Measurements from ENCODE around the gene PEX5.
"Not testable (repeated sequence)": the region's sequence is repeated elsewhere in the genome, so short reads cannot be mapped to it uniquely, and the experiment has no call there.

The PEX5 gene

DNA sequence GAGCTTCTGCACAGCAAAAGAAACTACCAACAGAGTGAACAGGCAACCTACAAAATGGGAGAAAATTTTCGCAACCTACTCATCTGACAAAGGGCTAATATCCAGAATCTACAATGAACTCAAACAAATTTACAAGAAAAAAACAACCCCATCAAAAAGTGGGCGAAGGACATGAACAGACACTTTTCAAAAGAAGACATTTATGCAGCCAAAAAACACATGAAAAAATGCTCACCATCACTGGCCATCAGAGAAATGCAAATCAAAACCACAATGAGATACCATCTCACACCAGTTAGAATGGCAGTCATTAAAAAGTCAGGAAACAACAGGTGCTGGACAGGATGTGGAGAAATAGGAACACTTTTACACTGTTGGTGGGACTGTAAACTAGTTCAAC lies 24.3 kb downstream of the PEX5 start:
- not testable (repeated sequence) for DNase-seq (ENCODE audit: low read depth, low spot score)

DNA sequence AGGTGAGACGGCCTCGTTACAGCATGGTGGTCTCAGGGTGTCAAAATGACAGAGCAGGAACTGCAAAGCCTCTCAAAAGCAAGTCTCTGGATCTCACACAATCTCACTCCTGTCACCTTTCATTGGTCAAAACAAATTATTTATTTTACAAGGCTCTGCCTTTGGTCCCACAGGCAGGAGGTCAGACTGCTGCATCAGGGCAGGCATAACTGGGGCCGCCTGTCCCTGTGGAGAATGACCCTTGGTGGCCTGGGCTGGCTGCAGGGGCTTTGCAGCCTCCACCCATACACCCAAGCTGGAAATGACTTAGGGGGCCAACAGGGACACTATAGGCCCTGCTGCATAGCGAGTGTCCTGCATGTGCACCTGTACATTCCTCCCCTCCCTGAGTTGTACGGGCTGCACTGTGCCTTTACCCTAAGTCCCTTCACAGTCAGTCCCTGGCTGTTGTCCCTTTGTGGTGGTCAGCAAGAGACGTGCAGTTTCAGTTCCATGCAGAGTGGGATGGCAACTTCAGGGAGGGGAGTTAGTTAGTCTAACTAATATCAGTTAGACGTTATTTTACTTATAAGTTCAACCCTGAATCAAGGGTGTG lies 28.1 kb downstream of the PEX5 start:
- no peak for DNase-seq (ENCODE audit: low read depth, low spot score)

DNA sequence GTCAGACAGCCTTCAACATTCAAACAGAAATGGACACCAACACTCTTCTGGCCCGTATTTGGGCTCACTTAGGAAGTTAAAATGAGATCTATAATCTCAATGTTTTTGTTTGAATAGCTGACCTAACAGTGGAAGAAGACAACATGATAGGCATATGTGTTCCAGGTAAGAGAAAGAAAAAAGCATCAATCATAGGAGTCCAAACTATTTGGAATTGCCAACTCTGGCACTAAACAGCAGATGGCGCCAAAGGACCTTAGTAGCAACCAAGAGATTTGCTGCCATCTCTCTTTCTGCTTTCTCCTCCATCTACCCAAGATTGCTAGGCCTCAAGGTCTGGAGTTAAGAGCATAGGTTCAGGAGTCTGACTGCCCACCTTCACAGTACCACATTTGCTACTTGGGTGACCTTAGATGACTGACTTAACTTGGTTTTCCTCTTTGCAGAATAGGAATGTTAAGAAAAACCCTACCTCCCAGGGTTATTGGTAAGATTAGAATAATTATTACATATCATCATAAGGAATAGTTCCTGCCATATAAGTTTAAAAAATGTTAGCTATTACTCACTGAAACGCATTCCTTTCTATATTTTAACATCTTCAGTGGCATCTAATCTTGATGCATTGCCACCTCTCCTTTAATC lies 30.2 kb downstream of the PEX5 start:
- peak; percentile 80 for DNase-seq (ENCODE audit: low read depth, low spot score)

GRCh38 chr12:7221486-7221885 lies 32.0 kb downstream of the PEX5 start:
- DNase-seq (ENCODE audit: low read depth, low spot score): no peak

DNA sequence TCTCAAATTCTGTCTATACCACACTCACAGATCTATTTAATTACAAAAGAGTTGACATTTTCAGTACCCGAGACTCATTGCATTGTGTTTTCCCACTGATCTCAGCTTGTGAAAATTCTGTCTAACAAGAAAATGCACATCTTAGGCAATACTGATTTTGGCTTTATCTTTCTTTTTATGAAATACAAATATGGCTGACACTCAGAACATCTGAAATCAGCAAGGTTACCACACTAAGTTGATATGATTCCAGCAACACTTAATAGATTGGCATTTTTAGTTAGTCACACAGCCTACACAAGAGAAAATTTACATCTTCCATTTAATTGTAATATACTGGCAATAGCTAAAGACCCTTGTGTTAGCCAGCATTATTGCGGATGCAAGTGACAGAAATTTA lies 40.3 kb downstream of the PEX5 start:
- DNase-seq (ENCODE audit: low read depth, low spot score): no peak

- no peak for DNase-seq (ENCODE audit: low read depth, low spot score)
Measured at GRCh38 chr12:7241404-7242005, 52.0 kb downstream of the PEX5 start.

GRCh38 chr12:7242176-7243101 lies 53.0 kb downstream of the PEX5 start:
- no peak for DNase-seq (ENCODE audit: low read depth, low spot score)

- not testable (repeated sequence) for DNase-seq (ENCODE audit: low read depth, low spot score)
Measured at GRCh38 chr12:7251328-7251996, 62.0 kb downstream of the PEX5 start.

- no peak for DNase-seq (ENCODE audit: low read depth, low spot score)
Measured at GRCh38 chr12:7259060-7259459, 69.6 kb downstream of the PEX5 start.

All from astrocyte of the hippocampus (primary cell).